B cell (primary cell): ENCODE data around the gene GFOD1.

ENCODE experiments used
- EZH2 ChIP-seq: IDR thresholded peaks from 2 replicates; pipeline ENCODE4 v1.6.1; 2012; ENCODE audit warnings: borderline replicate concordance, low read depth, mild to moderate bottlenecking, moderate library complexity, low read length; ENCODE audit not compliant: insufficient read depth, poor library complexity, severe bottlenecking
- TF ChIP-seq, protein P1 (sequence below): fragments of 200-600 bp; IDR thresholded peaks from one replicate; pipeline ENCODE4 v1.8.0; 2022; ENCODE audit warnings: antibody characterized with exemption, mild to moderate bottlenecking

DNA sequence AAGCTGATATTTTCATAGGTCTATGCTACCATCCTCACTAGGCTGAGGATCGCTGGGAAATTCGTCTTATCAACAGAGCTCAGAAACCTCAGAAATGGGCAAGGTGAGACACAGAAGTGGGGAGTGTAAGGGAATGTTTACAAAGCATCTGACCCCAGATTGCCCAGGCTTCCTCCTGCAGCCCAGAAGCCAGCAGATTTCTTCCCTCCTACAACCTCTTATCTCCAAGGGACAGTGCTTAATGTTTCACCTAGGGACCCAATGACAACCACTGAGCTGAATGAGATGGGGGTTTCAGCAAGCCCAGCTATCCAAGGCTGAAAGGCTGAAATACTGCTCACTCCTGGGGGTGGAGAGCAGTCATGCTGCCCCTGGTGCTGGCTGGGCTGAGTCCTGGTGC, 106.6 kb downstream of the GFOD1 start:
- TF ChIP-seq, protein P1, sequence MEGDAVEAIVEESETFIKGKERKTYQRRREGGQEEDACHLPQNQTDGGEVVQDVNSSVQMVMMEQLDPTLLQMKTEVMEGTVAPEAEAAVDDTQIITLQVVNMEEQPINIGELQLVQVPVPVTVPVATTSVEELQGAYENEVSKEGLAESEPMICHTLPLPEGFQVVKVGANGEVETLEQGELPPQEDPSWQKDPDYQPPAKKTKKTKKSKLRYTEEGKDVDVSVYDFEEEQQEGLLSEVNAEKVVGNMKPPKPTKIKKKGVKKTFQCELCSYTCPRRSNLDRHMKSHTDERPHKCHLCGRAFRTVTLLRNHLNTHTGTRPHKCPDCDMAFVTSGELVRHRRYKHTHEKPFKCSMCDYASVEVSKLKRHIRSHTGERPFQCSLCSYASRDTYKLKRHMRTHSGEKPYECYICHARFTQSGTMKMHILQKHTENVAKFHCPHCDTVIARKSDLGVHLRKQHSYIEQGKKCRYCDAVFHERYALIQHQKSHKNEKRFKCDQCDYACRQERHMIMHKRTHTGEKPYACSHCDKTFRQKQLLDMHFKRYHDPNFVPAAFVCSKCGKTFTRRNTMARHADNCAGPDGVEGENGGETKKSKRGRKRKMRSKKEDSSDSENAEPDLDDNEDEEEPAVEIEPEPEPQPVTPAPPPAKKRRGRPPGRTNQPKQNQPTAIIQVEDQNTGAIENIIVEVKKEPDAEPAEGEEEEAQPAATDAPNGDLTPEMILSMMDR = no peak
- no peak for TF ChIP-seq EZH2
